GM12872 (cell line): ENCODE measurements around the gene ABHD13.

ENCODE experiments used
- TF ChIP-seq, protein P1 (sequence below): IDR thresholded peaks from 3 replicates; pipeline ENCODE4 v1.5.1; 2011; ENCODE audit warnings: low read depth, mild to moderate bottlenecking, low read length, moderate library complexity; ENCODE audit not compliant: insufficient read depth

The ABHD13 gene

DNA sequence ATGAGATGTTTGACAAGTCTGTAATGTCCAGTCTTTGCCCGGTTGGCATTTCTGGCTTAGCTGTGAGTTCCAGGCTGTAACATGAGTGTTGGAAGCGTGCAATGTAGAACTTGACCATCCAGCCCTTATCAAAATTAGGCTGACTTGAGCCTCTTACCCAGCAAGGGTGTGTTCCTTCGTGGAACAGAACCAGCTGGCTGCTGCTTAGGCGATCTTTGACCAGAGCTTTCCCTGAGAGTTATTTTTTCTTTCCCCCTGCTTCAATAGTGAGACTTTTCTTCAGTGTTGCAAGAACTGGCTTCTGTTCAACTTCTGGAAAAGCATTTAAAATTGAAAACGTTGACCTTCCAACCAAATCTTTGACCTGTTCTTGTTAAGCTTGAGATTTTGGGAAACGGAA is 57.9 kb downstream of the ABHD13 start:
- TF ChIP-seq, protein P1, sequence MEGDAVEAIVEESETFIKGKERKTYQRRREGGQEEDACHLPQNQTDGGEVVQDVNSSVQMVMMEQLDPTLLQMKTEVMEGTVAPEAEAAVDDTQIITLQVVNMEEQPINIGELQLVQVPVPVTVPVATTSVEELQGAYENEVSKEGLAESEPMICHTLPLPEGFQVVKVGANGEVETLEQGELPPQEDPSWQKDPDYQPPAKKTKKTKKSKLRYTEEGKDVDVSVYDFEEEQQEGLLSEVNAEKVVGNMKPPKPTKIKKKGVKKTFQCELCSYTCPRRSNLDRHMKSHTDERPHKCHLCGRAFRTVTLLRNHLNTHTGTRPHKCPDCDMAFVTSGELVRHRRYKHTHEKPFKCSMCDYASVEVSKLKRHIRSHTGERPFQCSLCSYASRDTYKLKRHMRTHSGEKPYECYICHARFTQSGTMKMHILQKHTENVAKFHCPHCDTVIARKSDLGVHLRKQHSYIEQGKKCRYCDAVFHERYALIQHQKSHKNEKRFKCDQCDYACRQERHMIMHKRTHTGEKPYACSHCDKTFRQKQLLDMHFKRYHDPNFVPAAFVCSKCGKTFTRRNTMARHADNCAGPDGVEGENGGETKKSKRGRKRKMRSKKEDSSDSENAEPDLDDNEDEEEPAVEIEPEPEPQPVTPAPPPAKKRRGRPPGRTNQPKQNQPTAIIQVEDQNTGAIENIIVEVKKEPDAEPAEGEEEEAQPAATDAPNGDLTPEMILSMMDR: no peak

DNA sequence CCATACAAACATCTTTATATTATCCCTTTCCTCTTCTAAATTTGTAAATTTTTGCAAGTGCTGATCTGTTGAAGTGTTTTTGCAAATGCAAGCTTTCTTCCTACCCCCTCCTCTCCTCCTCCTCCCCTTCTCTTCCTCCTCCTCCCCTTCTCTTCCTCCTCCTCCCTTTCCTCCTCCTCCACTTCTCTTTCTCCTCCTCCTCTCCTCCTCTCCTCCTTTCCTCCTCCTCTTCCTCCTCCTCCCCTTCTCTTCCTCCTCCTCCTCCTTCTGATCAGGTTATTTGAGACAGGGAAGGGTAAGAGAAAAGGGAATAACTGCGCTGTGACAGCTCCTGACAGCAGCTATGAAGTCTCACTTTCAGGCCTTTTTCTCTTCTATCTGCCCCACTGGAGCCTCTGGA is 60.3 kb downstream of the ABHD13 start:
- TF ChIP-seq, protein P1: no peak

DNA sequence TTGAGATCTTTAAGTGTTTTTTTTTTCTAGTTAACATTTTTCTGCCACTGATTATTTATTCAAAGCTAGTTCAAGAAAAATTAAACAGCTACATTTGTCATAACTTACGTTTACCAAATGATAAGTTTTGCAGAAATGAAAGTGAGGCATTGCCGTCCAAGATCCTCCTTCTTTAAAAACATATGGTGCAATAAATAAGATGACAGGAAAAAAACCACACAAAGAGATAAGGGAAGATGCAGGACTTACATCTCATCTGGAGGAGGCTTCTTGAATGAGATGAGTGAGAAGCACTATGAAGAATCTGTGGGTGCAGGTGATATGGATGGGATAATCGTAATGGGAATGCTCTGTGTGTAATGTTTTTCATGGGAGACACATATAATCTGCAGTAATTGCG is 63.7 kb downstream of the ABHD13 start:
- TF ChIP-seq, protein P1: no peak

DNA sequence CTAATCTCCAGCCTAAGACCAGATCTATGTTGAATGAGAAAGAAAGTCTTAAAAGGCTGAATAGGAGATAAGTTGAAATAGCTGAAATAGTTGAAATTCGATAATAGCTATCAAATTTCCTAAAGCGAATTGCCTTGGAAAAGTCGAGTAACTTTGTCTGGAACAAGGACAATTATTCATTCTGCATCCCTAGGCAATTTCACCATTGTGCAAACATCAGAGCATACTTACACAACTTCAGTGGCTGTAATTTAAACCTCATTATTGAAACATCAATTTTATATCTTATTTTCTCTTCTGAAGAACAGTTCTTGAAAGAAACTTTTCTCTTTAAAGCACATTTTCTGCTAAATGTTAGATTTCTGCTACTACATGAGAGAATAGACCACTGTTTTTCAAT is 64.9 kb downstream of the ABHD13 start:
- TF ChIP-seq, protein P1: no peak
